ENCODE results near the gene MYO1D. TPM values are rescaled to one million over a fixed set of nuclear protein-coding genes. Genes with fewer than 3 reads are reported as not detected.

Gene MYO1D
- total RNA-seq, 1 donor from 2014 or later: 24.9 TPM

- no peak for DNase-seq (ENCODE audit: extremely low spot score, unreplicated experiment)
- Mint-ChIP-seq H3K36me3 (no peaks in the 10 kb centered on the region), H3K27me3 (peaks cover 7% of the 10 kb centered on the region), H3K4me3 (no peak overlapping the region), H3K4me1 (ENCODE audit: unreplicated experiment) (peaks cover 9% of the 10 kb centered on the region), H3K27ac (no peak overlapping the region), H3K9me3 (no peaks in the 10 kb centered on the region)
- TF ChIP-seq, protein P1, sequence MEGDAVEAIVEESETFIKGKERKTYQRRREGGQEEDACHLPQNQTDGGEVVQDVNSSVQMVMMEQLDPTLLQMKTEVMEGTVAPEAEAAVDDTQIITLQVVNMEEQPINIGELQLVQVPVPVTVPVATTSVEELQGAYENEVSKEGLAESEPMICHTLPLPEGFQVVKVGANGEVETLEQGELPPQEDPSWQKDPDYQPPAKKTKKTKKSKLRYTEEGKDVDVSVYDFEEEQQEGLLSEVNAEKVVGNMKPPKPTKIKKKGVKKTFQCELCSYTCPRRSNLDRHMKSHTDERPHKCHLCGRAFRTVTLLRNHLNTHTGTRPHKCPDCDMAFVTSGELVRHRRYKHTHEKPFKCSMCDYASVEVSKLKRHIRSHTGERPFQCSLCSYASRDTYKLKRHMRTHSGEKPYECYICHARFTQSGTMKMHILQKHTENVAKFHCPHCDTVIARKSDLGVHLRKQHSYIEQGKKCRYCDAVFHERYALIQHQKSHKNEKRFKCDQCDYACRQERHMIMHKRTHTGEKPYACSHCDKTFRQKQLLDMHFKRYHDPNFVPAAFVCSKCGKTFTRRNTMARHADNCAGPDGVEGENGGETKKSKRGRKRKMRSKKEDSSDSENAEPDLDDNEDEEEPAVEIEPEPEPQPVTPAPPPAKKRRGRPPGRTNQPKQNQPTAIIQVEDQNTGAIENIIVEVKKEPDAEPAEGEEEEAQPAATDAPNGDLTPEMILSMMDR (conservative IDR thresholded peaks at IDR 0.05): no peak
These were observed 2.2 kb upstream of the MYO1D start for GRCh38 chr17:32879134-32879533.

GRCh38 chr17:32878211-32878610 is 1.3 kb upstream of the MYO1D start:
- DNase-seq (ENCODE audit: extremely low spot score, unreplicated experiment): no peak
- Mint-ChIP-seq H3K4me3 (no peak overlapping the region), H3K36me3 (no peaks in the 10 kb centered on the region), H3K27ac (no peak overlapping the region), H3K9me3 (no peaks in the 10 kb centered on the region), H3K4me1 (ENCODE audit: unreplicated experiment) (peaks cover 9% of the 10 kb centered on the region), H3K27me3 (peaks cover 7% of the 10 kb centered on the region)
- TF ChIP-seq, protein P1 (conservative IDR thresholded peaks at IDR 0.05): no peak

DNA sequence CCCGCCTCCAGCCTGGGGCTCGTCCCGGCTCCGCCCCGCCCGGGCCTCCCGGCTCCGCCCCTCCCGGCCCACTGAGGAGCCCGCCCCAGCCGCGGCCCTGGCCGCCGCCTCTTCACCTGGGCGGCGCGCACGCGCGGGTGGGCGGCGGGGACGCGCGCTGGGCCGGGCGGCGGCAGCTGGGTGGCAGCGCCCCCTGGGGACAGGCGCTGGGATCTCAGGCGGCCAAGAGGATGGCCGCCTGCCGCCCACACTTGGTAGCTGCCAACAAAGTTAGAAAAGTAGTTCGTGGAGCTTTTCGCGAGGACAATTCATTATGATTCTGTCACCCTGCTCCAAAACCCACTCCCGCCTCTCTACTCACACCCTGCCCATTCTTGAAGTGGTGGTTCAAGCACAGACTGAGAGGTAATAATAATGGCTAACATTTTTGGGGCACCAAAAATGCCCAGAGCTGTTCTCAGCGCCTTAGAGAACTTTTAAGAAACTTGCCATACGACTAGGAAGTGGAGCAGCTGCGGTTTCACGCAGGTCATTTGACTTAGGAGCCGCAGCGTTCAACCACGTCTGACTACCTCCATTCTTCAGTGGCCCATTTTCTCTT is 340 bp upstream of the MYO1D start:
- TF ChIP-seq, protein P1 (conservative IDR thresholded peaks at IDR 0.05): peak; percentile 89
- DNase-seq (ENCODE audit: extremely low spot score, unreplicated experiment): peak; percentile 96
- Mint-ChIP-seq H3K4me1 (ENCODE audit: unreplicated experiment) (peaks cover 9% of the 10 kb centered on the region), H3K4me3 (peak overlapping the region; percentile 89), H3K36me3 (no peaks in the 10 kb centered on the region), H3K27me3 (peaks cover 7% of the 10 kb centered on the region), H3K27ac (peak overlapping the region; percentile 82), H3K9me3 (no peaks in the 10 kb centered on the region)

DNA sequence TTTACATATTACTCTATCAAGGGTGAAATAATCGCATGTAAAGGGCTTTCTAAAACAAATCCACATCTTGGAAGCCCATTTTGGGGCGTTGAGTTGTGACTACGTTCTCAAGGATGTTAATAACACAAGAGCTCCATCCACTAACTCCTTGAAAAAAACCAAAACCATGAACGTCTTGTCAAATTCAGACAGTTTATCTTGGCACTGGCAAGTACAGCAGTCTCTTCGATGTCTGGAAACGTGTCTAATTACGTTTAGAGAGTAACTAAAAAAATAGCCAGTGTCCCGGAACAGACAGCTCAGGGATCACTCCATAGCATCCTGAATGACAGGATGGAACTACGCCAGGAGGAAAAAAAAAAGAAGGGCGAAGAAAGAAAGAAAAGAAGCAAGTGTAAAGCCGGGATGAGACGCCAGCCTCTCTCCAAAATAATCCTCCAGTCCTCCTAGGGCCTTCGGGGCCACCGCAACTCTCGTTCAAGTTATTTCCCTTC is 954 bp downstream of the MYO1D start:
- TF ChIP-seq, protein P1 (conservative IDR thresholded peaks at IDR 0.05): no peak
- no peak for DNase-seq (ENCODE audit: extremely low spot score, unreplicated experiment)
- H3K27ac Mint-ChIP-seq: peak overlapping the region; percentile 96
- H3K4me3 Mint-ChIP-seq: peak overlapping the region; percentile 98
- H3K27me3 Mint-ChIP-seq: peaks cover 4% of the 10 kb centered on the region
- no peaks in the 10 kb centered on the region for H3K9me3 Mint-ChIP-seq
- peaks cover 6% of the 10 kb centered on the region for H3K4me1 Mint-ChIP-seq (ENCODE audit: unreplicated experiment)
- no peaks in the 10 kb centered on the region for H3K36me3 Mint-ChIP-seq

DNA sequence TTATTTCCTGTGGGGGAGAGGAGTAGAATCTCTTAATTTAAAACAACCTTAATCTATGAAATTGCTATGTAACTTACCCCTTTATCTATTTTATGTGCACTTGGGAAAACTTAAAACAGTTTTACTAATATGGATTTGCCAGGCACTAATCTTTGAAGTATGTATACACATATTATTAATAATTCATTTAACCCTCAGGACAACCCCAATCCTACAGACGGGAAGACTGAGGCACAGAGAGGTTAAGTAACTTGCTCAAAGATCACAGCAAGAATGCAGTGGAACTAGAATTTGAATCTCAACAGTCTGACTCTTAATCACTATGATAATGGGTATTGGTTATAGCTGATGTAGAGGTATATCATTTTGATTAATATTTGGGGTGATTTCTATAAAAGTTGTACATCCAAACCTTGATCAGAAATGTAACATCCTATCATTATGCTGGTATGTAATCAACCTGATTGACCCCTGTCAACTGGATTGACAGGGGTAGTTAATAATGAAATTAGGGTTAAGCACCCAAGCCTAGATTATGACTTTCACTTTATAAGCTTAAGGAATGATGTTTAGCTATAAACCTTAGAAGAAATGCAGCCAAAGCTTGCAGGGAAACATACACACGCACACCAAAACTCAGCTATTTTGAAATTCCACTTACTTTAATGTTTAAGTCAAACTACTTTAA is 1.6 kb downstream of the MYO1D start:
- no peak for DNase-seq (ENCODE audit: extremely low spot score, unreplicated experiment)
- Mint-ChIP-seq H3K36me3 (no peaks in the 10 kb centered on the region), H3K27ac (peak overlapping the region; percentile 96), H3K4me3 (peak overlapping the region; percentile 98), H3K27me3 (peaks cover 4% of the 10 kb centered on the region), H3K4me1 (ENCODE audit: unreplicated experiment) (peaks cover 9% of the 10 kb centered on the region), H3K9me3 (no peaks in the 10 kb centered on the region)
- TF ChIP-seq, protein P1 (conservative IDR thresholded peaks at IDR 0.05): no peak
